Measurements from ENCODE around the gene DNAJC8.

The DNAJC8 gene

GRCh38 chr1:28256197-28256827, 23.5 kb upstream of the DNAJC8 start:
- DNase-seq (ENCODE audit: low spot score): no peak
- in situ Hi-C loops (cut with MboI; ENCODE audit: low pct_unique_long_range_greater_than_20kb, low sequenced_read_pairs, unreplicated experiment): no loop called here
- TF ChIP-seq CTCF (IDR thresholded peaks at IDR 0.05; ENCODE audit: extremely low read depth, insufficient read depth, missing control alignments): no peak

- in situ Hi-C loops (cut with MboI; ENCODE audit: low pct_unique_long_range_greater_than_20kb, low sequenced_read_pairs, unreplicated experiment): no loop called here
- TF ChIP-seq CTCF (IDR thresholded peaks at IDR 0.05; ENCODE audit: extremely low read depth, insufficient read depth, missing control alignments): no peak
- no peak for DNase-seq (ENCODE audit: low spot score)
These were observed 17.1 kb upstream of the DNAJC8 start for GRCh38 chr1:28249866-28250295.

GRCh38 chr1:28249013-28249865, 16.4 kb upstream of the DNAJC8 start:
- TF ChIP-seq CTCF (IDR thresholded peaks at IDR 0.05; ENCODE audit: extremely low read depth, insufficient read depth, missing control alignments): no peak
- in situ Hi-C loops (cut with MboI; ENCODE audit: low pct_unique_long_range_greater_than_20kb, low sequenced_read_pairs, unreplicated experiment): no loop called here
- no peak for DNase-seq (ENCODE audit: low spot score)

GRCh38 chr1:28248273-28249012, 15.6 kb upstream of the DNAJC8 start:
- in situ Hi-C loops (cut with MboI; ENCODE audit: low pct_unique_long_range_greater_than_20kb, low sequenced_read_pairs, unreplicated experiment): no loop called here
- peak; percentile 70 for DNase-seq (ENCODE audit: low spot score)
- peak; percentile 88 for TF ChIP-seq CTCF (IDR thresholded peaks at IDR 0.05; ENCODE audit: extremely low read depth, insufficient read depth, missing control alignments)

GRCh38 chr1:28247612-28248272, 14.9 kb upstream of the DNAJC8 start:
- in situ Hi-C loops (cut with MboI; ENCODE audit: low pct_unique_long_range_greater_than_20kb, low sequenced_read_pairs, unreplicated experiment): no loop called here

More at GRCh38 chr1:28247612-28248272, 14.9 kb upstream of the DNAJC8 start:
- no peak for DNase-seq (ENCODE audit: low spot score)
- no peak for TF ChIP-seq CTCF (IDR thresholded peaks at IDR 0.05; ENCODE audit: extremely low read depth, insufficient read depth, missing control alignments)

Measured in GM13977 (cell line).